HCT116 (cell line): ENCODE data around the gene NFASC. TPM values are rescaled to one million over a fixed set of nuclear protein-coding genes. Genes with fewer than 3 reads are reported as not detected.

ENCODE experiments used
- ATAC-seq: fragments of 200-7000 bp; cut with Tn5 transposase; 2 replicates; pipeline ENCODE4 v1.9.1; 2020; ENCODE audit warnings: mild to moderate bottlenecking, moderate library complexity
- BruUV-seq: library from RNA; stranded (reverse); fragments of 400-500 nt; replicated peaks from 2 replicates; lab custom pipeline; 2021; lab: Mats Ljungman, UMichigan
- CTCF ChIA-PET: fragments of 300-600 bp; sonication (Branson Sonifier 250); formaldehyde crosslinking; loops from one replicate; lab custom pipeline; 2021; ENCODE audit warnings: antibody characterized with exemption; lab: Charles Lee
- POLR2A ChIA-PET: fragments of 300-600, 350-600 bp; sonication (Branson Sonifier 250); formaldehyde crosslinking; loops from one replicate; lab custom pipeline; 2021; ENCODE audit warnings: antibody characterized with exemption; lab: Charles Lee
- RAD21 ChIA-PET, 2 experiments: fragments of 300-600 bp; sonication (Branson Sonifier 250); formaldehyde crosslinking; loops; one replicate each; lab custom pipeline; 2023; ENCODE audit warnings: low total read pairs in 2 of 2; ENCODE audit not compliant: uncharacterized antibody in 2 of 2, unreplicated experiment in 2 of 2, low non-redundant PET in 1 of 2; lab: Charles Lee
- DNase-seq: peaks from one replicate; pipeline ENCODE4 v3.0.0-alpha.2; 2010; ENCODE audit warnings: low read depth, low spot score
- H2AFZ ChIP-seq: fragments of 200-600 bp; shearing (Covaris generic), sonication (generic); 2 replicates; pipeline ENCODE4 v1.6.1; 2017; ENCODE audit warnings: low read depth, mixed run types, mixed read lengths, antibody characterized with exemption, low read length; ENCODE audit not compliant: poor library complexity, severe bottlenecking
- H3K27ac ChIP-seq: 2 replicates; pipeline ENCODE4 v1.5.1; 2012; ENCODE audit warnings: low read depth, low read length
- H3K27me3 ChIP-seq: fragments of 200-600 bp; sonication (generic); 2 replicates; pipeline ENCODE4 v1.6.1; 2016; ENCODE audit warnings: mixed run types, low read length, mixed read lengths; ENCODE audit not compliant: insufficient read depth
- H3K36me3 ChIP-seq, 2 experiments: fragments of 200-500 bp in 1 of 2; fragments of 200-600 bp in 1 of 2; sonication (Bioruptor generic) in 1 of 2; sonication (generic) in 1 of 2; 2 replicates each; pipeline versions ENCODE4 v1.5.1 to v1.6.1; 2014 to 2016; ENCODE audit warnings: low read length in 2 of 2, inconsistent platforms in 1 of 2, mixed read lengths in 1 of 2, mixed run types in 1 of 2; ENCODE audit not compliant: insufficient read depth in 2 of 2, control insufficient read depth in 1 of 2
- H3K4me1 ChIP-seq, 2 experiments: fragments of 200-600 bp in 1 of 2; sonication (generic) in 1 of 2; 2 replicates each; pipeline versions ENCODE4 v1.5.1 to v1.6.1; 2012 to 2017; ENCODE audit warnings: low read length in 2 of 2, inconsistent platforms in 1 of 2, mild to moderate bottlenecking in 1 of 2, mixed read lengths in 1 of 2, mixed run types in 1 of 2, moderate library complexity in 1 of 2; ENCODE audit not compliant: insufficient read depth in 2 of 2, control insufficient read depth in 1 of 2
- H3K4me2 ChIP-seq: fragments of 200-600 bp; sonication (generic); 2 replicates; pipeline ENCODE4 v1.6.1; 2017; ENCODE audit warnings: mixed run types, low read length, mixed read lengths
- H3K4me3 ChIP-seq, 2 experiments: fragments of 200-600 bp in 1 of 2; sonication (generic) in 1 of 2; replicated peaks in 1 of 2; 2 replicates each; pipeline ENCODE4 v1.5.1; 2011 to 2016; ENCODE audit warnings: low read length in 2 of 2, control low read depth in 1 of 2, low read depth in 1 of 2, mild to moderate bottlenecking in 1 of 2, mixed read lengths in 1 of 2, mixed run types in 1 of 2
- H3K79me2 ChIP-seq: fragments of 200-600 bp; sonication (generic); 2 replicates; pipeline ENCODE4 v1.6.1; 2017; ENCODE audit warnings: mild to moderate bottlenecking, mixed run types, low read length, moderate library complexity, mixed read lengths; ENCODE audit not compliant: insufficient read depth
- H3K9ac ChIP-seq: fragments of 200-600 bp; sonication (generic); 2 replicates; pipeline ENCODE4 v1.6.1; 2016; ENCODE audit warnings: low read length, mixed read lengths
- H3K9me2 ChIP-seq: fragments of 200-600 bp; sonication (generic), shearing (Covaris generic); 2 replicates; pipeline ENCODE4 v1.6.1; 2017; ENCODE audit warnings: mixed run types, mild to moderate bottlenecking, moderate library complexity; ENCODE audit not compliant: insufficient read depth
- H3K9me3 ChIP-seq, 2 experiments: fragments of 200-500 bp in 1 of 2; fragments of 200-600 bp in 1 of 2; sonication (Bioruptor generic) in 1 of 2; sonication (generic) in 1 of 2; 2 replicates each; pipeline ENCODE4 v1.6.1; 2014 to 2017; ENCODE audit warnings: low read length in 2 of 2, mixed read lengths in 2 of 2, inconsistent platforms in 1 of 2, low read depth in 1 of 2, mild to moderate bottlenecking in 1 of 2, mixed run types in 1 of 2, moderate library complexity in 1 of 2; ENCODE audit not compliant: control insufficient read depth in 1 of 2, insufficient read depth in 1 of 2
- H4K20me1 ChIP-seq: fragments of 200-600 bp; sonication (generic), shearing (Covaris generic); 2 replicates; pipeline ENCODE4 v1.6.1; 2017; ENCODE audit warnings: mixed run types, mild to moderate bottlenecking, moderate library complexity; ENCODE audit not compliant: insufficient read depth
- CBX3 ChIP-seq: IDR thresholded peaks from 2 replicates; pipeline ENCODE4 v1.6.1; 2012; ENCODE audit warnings: low read depth
- CEBPB ChIP-seq: IDR thresholded peaks from 2 replicates; pipeline ENCODE4 v1.6.1; 2012; ENCODE audit warnings: low read depth
- EGR1 ChIP-seq: IDR thresholded peaks from 2 replicates; pipeline ENCODE4 v1.6.1; 2012; ENCODE audit warnings: low read depth
- EZH2 ChIP-seq: fragments of 200-600 bp; sonication (generic); IDR thresholded peaks from 2 replicates; pipeline ENCODE4 v1.6.1; 2017; ENCODE audit warnings: antibody characterized with exemption, mixed run types
- FOSL1 ChIP-seq: IDR thresholded peaks from 2 replicates; pipeline ENCODE4 v1.6.1; 2012; ENCODE audit warnings: low read depth
- JUND ChIP-seq: IDR thresholded peaks from 2 replicates; pipeline ENCODE4 v1.6.1; 2012
- POLR2A ChIP-seq: IDR thresholded peaks from 2 replicates; pipeline ENCODE4 v1.7.0; 2011; ENCODE audit warnings: borderline replicate concordance; ENCODE audit not compliant: insufficient read depth, insufficient read length; ENCODE audit errors: extremely low read depth
- RAD21 ChIP-seq: IDR thresholded peaks from 2 replicates; pipeline ENCODE4 v1.6.1; 2012; ENCODE audit warnings: low read depth, mild to moderate bottlenecking
- SIN3A ChIP-seq: IDR thresholded peaks from 2 replicates; pipeline ENCODE4 v1.6.1; 2012; ENCODE audit warnings: low read depth
- SP1 ChIP-seq: IDR thresholded peaks from 2 replicates; pipeline ENCODE4 v1.6.1; 2012; ENCODE audit warnings: low read depth
- SRF ChIP-seq: IDR thresholded peaks from 2 replicates; pipeline ENCODE4 v1.6.1; 2012; ENCODE audit warnings: low read depth
- TCF7L2 ChIP-seq: IDR thresholded peaks from 2 replicates; pipeline ENCODE4 v1.7.0; 2011; ENCODE audit warnings: borderline replicate concordance, inconsistent platforms; ENCODE audit not compliant: insufficient read depth, insufficient read length; ENCODE audit errors: extremely low read depth
- YY1 ChIP-seq: IDR thresholded peaks from 2 replicates; pipeline ENCODE4 v1.6.1; 2011; ENCODE audit warnings: low read length, low read depth, moderate library complexity, mild to moderate bottlenecking; ENCODE audit not compliant: insufficient replicate concordance; ENCODE audit errors: extremely low read depth
- ZFX ChIP-seq: fragments of 450-650 bp; IDR thresholded peaks from 2 replicates; pipeline ENCODE4 v1.6.1; 2017
- intact Hi-C: fragments of 100-400 bp; cut with micrococcal nuclease; formaldehyde crosslinking; loops from 2 replicates; pipeline ENCODE4 v1.10.0; 2022
- total RNA-seq: library from RNA; stranded (reverse); gene quantifications from one replicate; pipeline ENCODE4 v1.2.1, GENCODE V29; 2021; ENCODE audit not compliant: unreplicated experiment
- TF ChIP-seq, protein P1 (sequence below): IDR thresholded peaks from 2 replicates; pipeline ENCODE4 v1.6.1; 2011; ENCODE audit warnings: mild to moderate bottlenecking, low read length, moderate library complexity; ENCODE audit not compliant: insufficient replicate concordance; ENCODE audit errors: extremely low read depth
- TF ChIP-seq, protein P2 (sequence below): IDR thresholded peaks from 2 replicates; pipeline ENCODE4 v1.6.1; 2012
- TF ChIP-seq, protein P3 (sequence below): IDR thresholded peaks from 2 replicates; pipeline ENCODE4 v1.6.1; 2012

The NFASC gene
- total RNA-seq, 1 experiment from 2014 or later = 0.57 TPM

DNA sequence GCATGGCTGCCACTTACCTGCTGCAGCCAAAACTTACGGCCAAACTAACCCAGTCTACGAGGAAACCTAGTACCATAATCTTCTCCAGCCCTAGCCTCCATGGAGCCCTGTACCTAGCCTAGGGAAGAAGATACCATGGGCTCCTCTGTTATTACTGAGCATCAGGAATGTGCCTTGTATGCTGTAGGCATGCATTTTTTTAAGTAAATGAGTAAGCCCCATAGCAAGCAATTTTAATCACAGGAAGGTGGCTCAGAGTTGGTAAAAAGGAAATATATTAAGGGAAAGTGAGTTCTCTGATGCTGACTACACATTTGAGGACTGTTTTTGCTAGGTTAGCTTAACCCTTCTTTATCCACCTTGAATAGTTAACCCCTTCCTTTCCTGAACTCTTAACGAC is 21.2 kb downstream of the NFASC start:
- no peak overlapping the region for H3K9ac ChIP-seq
- H3K36me3 ChIP-seq = no peaks in the 10 kb centered on the region
- H3K79me2 ChIP-seq = no peaks in the 10 kb centered on the region
- POLR2A ChIA-PET = no interaction called here
- no peak overlapping the region for H2AFZ ChIP-seq
- no peaks in the 10 kb centered on the region for H3K9me3 ChIP-seq
- no peak for DNase-seq
- H3K27me3 ChIP-seq = peaks cover 28% of the 10 kb centered on the region
- no peaks in the 10 kb centered on the region for H3K9me2 ChIP-seq
- BruUV-seq = no TSS peak
- H3K4me2 ChIP-seq = no peak overlapping the region
- RAD21 ChIA-PET = no interaction called here
- H3K4me1 ChIP-seq = no peaks in the 10 kb centered on the region
- no peak overlapping the region for H3K4me3 ChIP-seq
- intact Hi-C loops = no loop called here
- CTCF ChIA-PET = no interaction called here
- TF ChIP-seq POLR2A = no peak
- no peak for TF ChIP-seq YY1
- no peak for TF ChIP-seq CBX3
- TF ChIP-seq TCF7L2 = no peak
- TF ChIP-seq, protein P1, sequence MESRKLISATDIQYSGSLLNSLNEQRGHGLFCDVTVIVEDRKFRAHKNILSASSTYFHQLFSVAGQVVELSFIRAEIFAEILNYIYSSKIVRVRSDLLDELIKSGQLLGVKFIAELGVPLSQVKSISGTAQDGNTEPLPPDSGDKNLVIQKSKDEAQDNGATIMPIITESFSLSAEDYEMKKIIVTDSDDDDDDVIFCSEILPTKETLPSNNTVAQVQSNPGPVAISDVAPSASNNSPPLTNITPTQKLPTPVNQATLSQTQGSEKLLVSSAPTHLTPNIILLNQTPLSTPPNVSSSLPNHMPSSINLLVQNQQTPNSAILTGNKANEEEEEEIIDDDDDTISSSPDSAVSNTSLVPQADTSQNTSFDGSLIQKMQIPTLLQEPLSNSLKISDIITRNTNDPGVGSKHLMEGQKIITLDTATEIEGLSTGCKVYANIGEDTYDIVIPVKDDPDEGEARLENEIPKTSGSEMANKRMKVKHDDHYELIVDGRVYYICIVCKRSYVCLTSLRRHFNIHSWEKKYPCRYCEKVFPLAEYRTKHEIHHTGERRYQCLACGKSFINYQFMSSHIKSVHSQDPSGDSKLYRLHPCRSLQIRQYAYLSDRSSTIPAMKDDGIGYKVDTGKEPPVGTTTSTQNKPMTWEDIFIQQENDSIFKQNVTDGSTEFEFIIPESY = no peak
- no peak for TF ChIP-seq CEBPB
- no peak for TF ChIP-seq FOSL1
- TF ChIP-seq SP1 = no peak
- no peak for TF ChIP-seq RAD21
- no peak for TF ChIP-seq EGR1
- no peak for TF ChIP-seq SRF
- TF ChIP-seq, protein P2, sequence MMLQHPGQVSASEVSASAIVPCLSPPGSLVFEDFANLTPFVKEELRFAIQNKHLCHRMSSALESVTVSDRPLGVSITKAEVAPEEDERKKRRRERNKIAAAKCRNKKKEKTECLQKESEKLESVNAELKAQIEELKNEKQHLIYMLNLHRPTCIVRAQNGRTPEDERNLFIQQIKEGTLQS = no peak
- TF ChIP-seq EZH2 = no peak
- TF ChIP-seq ZFX = no peak
- TF ChIP-seq JUND = no peak
- TF ChIP-seq SIN3A = no peak
- TF ChIP-seq, protein P3, sequence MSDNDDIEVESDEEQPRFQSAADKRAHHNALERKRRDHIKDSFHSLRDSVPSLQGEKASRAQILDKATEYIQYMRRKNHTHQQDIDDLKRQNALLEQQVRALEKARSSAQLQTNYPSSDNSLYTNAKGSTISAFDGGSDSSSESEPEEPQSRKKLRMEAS = no peak
- TF ChIP-seq, all 23 proteins: peak for 0
- no peaks in the 10 kb centered on the region for H4K20me1 ChIP-seq
- no peak for ATAC-seq
- H3K27ac ChIP-seq = no peak overlapping the region
